Activated naive CD4-positive, alpha-beta T cell treated with anti-CD3 and anti-CD28 coated beads, Interleukin-2, amount 50 U/mL, for 24 hours (primary cell): Measurements from ENCODE around the gene LIMA1.
"Not testable (repeated sequence)": the region's sequence is repeated elsewhere in the genome, so short reads cannot be mapped to it uniquely, and the experiment has no call there.

Source experiments
- H3K27ac Mint-ChIP-seq: one replicate; pipeline ENCODE4 v1.8.0; 2021; ENCODE audit warnings: mild to moderate bottlenecking, mixed read lengths
- H3K27me3 Mint-ChIP-seq: one replicate; pipeline ENCODE4 v1.8.0; 2021; ENCODE audit warnings: mixed read lengths
- H3K36me3 Mint-ChIP-seq: one replicate; pipeline ENCODE4 v1.8.0; 2021; ENCODE audit warnings: mixed read lengths
- H3K4me1 Mint-ChIP-seq: one replicate; pipeline ENCODE4 v1.8.0; 2021; ENCODE audit warnings: mixed read lengths
- H3K4me3 Mint-ChIP-seq: one replicate; pipeline ENCODE4 v1.8.0; 2021; ENCODE audit warnings: mild to moderate bottlenecking, mixed read lengths
- H3K9me3 Mint-ChIP-seq: one replicate; pipeline ENCODE4 v1.8.0; 2021; ENCODE audit warnings: mixed read lengths

The LIMA1 gene

DNA sequence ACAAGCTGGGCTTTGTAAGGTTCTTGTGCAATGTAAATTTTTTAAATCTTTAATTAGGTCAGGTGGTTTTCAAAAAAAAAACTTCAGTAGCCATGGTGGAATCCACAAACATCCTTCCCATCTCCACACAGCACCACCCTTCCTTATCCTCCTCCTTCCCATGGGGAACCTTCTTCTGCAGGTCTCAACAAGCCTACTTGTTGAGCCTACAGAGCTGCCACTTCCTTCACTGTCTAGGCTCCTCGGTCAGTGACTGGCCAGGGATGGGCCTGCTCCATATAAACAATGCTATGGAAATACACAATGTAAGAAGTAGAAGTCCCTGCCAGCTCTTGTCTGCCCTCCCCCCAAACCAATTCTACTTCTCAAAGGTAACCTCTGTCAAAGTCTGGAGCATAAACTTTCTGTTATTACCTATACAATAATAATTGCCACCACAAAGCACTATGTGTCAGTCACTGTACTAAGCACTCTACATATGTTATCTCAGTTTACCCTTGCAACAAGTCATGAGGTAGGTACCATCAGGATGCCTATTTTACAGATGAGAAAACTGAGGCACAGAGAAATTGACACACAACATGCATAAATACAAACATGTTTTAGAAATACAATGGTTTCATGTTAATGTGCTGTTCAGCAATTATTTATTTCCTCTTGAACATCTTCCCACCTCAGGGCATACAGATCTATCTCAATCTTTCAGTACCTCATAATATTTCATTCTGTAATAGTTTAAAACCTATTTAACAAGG, 17.4 kb downstream of the LIMA1 start:
- Mint-ChIP-seq H3K36me3 (no peaks in the 10 kb centered on the region), H3K27ac (no peak overlapping the region), H3K4me1 (no peaks in the 10 kb centered on the region), H3K27me3 (no peaks in the 10 kb centered on the region), H3K4me3 (no peak overlapping the region), H3K9me3 (no peaks in the 10 kb centered on the region)

DNA sequence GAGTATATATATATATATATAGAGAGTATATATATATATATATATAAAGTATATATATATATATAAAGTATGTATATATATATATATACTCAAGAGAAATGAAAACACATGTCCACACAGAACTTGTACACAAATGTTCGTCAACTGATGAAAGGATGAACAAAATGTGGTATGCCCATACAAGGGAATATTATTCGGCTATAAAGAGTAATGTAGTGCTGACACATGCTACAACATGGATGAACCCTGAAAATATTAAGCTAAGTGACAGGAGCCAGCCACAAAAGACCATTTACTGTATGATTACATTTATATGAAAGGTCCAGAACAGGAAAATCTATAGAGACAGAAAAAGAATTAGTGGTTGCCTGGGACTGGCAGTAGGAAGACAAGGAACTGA, 19.5 kb downstream of the LIMA1 start:
- Mint-ChIP-seq H3K27ac (no peak overlapping the region), H3K9me3 (no peaks in the 10 kb centered on the region), H3K4me3 (no peak overlapping the region), H3K36me3 (no peaks in the 10 kb centered on the region), H3K27me3 (no peaks in the 10 kb centered on the region), H3K4me1 (no peaks in the 10 kb centered on the region)

DNA sequence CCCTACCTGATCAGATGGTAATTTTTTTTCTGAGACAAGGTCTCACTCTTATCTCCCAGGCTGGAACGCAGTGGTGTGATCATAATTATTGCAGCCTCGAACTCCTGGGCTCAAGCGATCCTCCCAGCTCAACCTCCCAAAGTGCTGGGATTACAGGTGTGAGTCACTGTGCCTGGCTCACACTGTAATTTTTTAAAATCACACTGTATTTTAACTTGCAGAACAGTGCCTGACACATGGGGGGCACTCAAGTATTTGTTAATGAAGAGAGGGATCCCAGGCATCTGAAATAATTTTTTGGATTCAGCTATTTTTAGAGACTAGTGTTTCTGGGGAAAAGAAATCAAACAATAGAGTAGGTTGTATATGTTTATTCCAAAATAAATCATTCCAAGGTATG, 21.7 kb downstream of the LIMA1 start:
- no peak overlapping the region for H3K27ac Mint-ChIP-seq
- H3K9me3 Mint-ChIP-seq, result no peaks in the 10 kb centered on the region
- no peaks in the 10 kb centered on the region for H3K4me1 Mint-ChIP-seq
- no peak overlapping the region for H3K4me3 Mint-ChIP-seq
- no peaks in the 10 kb centered on the region for H3K36me3 Mint-ChIP-seq
- no peaks in the 10 kb centered on the region for H3K27me3 Mint-ChIP-seq

DNA sequence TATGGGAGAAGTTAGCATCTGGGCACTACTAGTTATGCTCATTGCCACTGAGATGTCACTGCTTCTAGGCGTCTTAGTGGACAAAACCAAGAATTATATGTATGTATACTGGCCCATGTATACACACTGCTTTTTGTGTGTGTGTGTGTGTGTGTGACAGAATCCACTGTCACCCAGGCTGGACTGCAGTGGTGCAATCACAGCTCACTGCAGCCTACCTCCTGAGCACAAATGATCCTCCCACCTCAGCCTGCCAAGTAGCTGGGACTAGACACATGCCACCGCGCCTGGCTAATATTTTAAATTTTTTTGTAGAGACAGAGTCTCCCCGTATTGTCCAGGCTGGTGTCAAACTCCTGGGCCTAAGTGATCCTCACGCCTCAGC, 25.2 kb downstream of the LIMA1 start:
- no peaks in the 10 kb centered on the region for H3K9me3 Mint-ChIP-seq
- peaks cover 6% of the 10 kb centered on the region for H3K4me1 Mint-ChIP-seq
- no peaks in the 10 kb centered on the region for H3K27me3 Mint-ChIP-seq
- no peak overlapping the region for H3K27ac Mint-ChIP-seq
- no peaks in the 10 kb centered on the region for H3K36me3 Mint-ChIP-seq
- no peak overlapping the region for H3K4me3 Mint-ChIP-seq

DNA sequence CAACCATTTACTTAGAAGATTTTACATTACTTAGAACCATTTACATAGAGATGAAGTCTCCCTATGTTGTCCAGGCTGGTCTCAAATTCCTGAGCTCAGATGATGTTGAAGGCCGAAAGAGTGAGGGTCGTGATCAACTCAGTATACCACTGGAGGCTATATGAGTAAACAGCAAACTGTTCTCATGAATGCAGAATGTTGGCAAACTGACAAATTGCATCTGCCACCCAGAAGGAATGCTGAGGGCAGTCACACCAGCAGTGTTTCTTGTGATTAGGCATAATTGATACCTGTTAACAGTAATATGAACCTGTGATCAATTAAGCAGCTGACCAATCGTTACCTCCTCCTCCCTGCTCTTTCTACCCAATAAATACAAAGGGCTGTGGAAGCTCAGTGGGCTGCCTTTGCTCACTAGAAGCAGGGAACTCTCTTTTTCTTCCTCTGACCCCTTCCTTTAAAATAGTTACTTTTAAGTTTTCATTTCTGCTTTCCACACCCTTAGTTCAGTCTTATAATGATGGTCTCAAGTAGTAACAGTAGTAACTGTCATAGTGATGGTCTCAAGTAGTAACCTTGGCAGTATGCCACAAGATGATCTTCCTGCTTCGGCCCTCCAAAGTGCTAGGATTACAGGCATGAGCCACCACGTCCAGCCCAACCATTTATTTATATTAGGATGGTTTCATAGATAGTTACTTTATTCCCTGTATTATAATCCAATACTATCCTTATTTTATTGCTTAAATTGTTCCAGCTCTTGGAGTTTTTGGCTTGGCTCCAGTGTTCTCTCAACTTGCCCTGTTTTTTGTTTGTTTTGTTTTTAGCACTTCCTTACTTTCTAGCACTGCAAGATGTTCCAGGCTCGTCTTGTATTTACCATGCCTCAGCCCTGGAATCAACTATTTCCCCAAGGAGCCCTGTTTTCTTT, 25.8 kb downstream of the LIMA1 start:
- Mint-ChIP-seq H3K4me1 (peaks cover 6% of the 10 kb centered on the region), H3K27me3 (no peaks in the 10 kb centered on the region), H3K4me3 (no peak overlapping the region), H3K27ac (no peak overlapping the region), H3K36me3 (no peaks in the 10 kb centered on the region), H3K9me3 (no peaks in the 10 kb centered on the region)

DNA sequence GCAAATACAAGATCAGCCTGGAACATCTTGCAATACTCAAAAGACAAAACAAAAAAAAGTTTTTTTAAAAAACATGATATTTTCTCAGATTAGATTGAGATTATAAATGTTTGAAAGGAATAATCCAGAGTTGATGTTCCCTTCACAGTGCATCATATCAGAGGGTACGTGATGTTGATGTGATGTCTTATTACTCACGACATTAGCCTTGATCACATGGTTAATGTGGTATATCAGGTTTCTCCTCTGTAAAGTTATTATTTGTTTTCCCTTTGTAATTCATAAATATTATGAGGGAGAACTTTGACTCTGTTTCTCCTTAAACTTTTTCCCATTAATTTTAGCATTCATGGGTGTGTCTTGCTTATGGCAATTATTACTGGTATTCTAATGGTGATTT, 26.6 kb downstream of the LIMA1 start:
- Mint-ChIP-seq H3K27me3 (no peaks in the 10 kb centered on the region), H3K4me3 (no peak overlapping the region), H3K36me3 (no peaks in the 10 kb centered on the region), H3K4me1 (peaks cover 6% of the 10 kb centered on the region), H3K27ac (no peak overlapping the region), H3K9me3 (no peaks in the 10 kb centered on the region)

DNA sequence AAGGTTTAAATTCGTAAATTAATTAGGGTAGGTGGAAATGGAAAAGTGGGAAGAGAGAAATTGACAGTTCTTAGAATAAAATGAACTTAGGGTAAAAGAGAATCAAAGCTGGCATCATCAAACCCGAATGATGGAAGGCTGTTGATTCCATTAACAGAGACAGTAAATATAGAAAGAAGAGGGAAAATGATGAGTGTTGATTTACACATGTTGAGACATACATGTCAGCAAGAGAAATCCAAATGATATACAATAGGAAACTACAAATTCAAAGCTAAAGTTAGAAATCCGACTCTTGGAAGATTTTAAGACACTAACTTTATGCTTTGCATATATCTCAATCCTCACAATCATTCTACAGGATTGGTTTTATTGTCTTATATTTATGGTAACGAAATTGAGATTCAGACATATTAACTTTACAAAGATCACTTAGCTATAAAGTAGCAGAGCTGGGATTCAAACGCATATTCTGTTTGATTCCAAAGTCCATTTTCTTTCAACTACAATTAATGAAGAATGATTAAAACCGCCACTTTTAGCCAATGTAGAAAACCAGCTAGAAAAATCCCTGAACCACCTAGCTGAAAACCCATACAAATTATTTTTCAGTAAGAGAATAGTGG, 30.2 kb downstream of the LIMA1 start:
- peaks cover 3% of the 10 kb centered on the region for H3K36me3 Mint-ChIP-seq
- H3K9me3 Mint-ChIP-seq, result no peaks in the 10 kb centered on the region
- no peak overlapping the region for H3K27ac Mint-ChIP-seq

DNA sequence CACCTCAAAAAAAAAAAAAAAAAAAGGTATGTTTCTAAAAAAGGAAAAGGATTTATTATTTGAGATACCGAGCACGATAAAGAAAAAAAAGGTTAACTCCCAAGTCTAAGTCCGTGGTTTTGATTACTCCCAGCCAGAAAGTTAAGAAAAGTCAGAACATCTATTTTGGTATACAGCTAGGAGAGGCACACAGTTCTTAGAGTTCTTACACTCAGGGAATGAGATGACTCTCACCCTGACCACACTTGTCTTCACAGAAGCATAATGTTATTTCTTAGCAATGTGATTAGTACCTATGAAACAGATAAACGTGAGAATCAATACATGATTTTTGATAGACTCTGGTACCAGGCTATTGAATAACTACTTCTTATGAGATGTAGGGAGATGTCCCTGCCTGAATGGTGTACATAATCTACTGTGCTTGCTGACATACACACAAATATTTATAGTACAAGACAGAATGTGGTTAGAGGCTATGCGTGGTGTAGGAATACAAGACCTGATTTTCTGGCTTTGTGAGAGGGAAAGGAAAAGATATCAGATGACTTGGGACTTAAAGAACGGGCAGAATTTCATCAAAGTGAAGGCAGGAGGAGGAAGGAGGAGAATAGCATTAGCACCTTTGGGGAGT, 31.6 kb downstream of the LIMA1 start:
- Mint-ChIP-seq H3K9me3 (no peaks in the 10 kb centered on the region), H3K27me3 (no peaks in the 10 kb centered on the region), H3K36me3 (peaks cover 3% of the 10 kb centered on the region), H3K4me3 (no peak overlapping the region), H3K27ac (no peak overlapping the region), H3K4me1 (peaks cover 6% of the 10 kb centered on the region)

More for the DNA sequence above, 30.2 kb downstream of the LIMA1 start:
- Mint-ChIP-seq H3K27me3 (no peaks in the 10 kb centered on the region), H3K4me1 (peaks cover 6% of the 10 kb centered on the region), H3K4me3 (no peak overlapping the region)

DNA sequence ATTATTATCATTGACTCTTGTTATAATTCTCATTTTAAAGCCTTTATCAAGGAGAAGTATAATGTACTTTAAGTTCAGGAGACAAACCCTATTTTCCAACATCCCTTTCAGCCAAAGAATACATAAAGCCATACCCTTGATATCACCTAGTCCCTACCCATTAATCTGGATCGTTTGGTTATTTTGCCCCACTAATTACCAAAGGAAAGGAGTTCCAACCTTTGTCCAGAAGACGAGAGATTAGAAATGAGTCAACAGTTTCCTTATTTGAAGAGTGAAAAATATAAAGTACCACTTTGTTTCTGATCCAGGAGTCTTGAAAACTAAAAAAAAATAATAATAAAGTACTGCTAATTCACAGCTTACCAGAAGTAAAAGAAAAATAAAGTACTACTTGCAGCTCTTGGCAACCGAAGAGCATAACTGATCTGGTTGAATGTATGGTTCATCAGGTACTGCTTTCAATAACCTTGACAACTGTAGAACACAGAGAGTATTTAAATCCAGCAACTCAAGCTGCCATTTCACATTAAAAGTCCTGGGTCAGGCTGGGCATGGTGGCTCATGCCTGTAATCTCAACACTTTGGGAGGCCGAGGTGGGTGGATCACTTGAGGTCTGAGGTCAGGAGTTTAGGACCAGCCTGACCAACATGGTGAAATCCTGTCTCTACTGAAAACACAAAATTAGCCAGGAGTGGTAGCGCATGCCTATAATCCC, 33.7 kb downstream of the LIMA1 start:
- H3K27ac Mint-ChIP-seq, result no peak overlapping the region
- peaks cover 12% of the 10 kb centered on the region for H3K36me3 Mint-ChIP-seq
- no peaks in the 10 kb centered on the region for H3K9me3 Mint-ChIP-seq
- no peak overlapping the region for H3K4me3 Mint-ChIP-seq
- H3K4me1 Mint-ChIP-seq, result peaks cover 6% of the 10 kb centered on the region
- no peaks in the 10 kb centered on the region for H3K27me3 Mint-ChIP-seq

DNA sequence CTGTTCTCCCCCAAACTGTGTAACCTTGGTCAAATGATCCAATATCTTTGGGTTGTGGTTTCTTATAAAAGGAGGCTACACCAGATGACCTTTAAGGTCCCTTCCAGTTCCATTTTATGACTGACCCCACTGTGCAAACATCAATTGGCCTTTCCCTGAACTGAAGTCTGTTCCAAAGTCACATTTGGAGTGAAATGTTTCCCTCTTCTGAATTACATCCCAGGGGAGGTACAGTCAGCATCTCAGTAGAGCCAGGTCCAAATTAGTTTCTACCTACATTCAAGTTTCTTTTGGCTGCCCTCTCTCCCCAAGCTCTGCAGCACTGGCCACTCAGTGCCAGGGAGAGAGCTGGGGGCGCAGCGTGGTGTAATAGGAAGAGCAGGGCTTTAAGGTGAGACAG, 34.4 kb downstream of the LIMA1 start:
- Mint-ChIP-seq H3K27ac (no peak overlapping the region), H3K4me1 (peaks cover 1% of the 10 kb centered on the region), H3K36me3 (peaks cover 13% of the 10 kb centered on the region), H3K9me3 (no peaks in the 10 kb centered on the region), H3K27me3 (no peaks in the 10 kb centered on the region), H3K4me3 (no peak overlapping the region)

DNA sequence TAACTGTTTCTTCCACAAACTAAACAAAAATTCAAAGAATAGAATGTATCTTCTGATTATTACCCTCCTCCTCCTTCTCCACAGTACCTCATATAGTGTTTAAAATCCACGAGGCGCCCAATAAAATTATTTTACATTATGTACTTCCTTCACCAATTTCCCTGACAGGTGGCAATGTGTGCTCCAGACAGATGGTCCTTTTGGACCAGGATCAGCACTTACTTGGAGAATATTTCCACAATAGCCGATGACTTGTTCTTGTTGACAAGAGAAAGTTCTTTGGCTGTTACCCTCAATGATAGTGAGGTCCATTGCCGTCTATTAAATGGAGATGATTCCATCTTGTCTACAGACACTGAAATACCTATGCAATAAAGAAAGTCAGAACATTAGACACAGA, 34.9 kb downstream of the LIMA1 start:
- Mint-ChIP-seq H3K4me1 (no peaks in the 10 kb centered on the region), H3K27me3 (no peaks in the 10 kb centered on the region), H3K4me3 (no peak overlapping the region), H3K36me3 (peaks cover 13% of the 10 kb centered on the region), H3K9me3 (no peaks in the 10 kb centered on the region), H3K27ac (no peak overlapping the region)

DNA sequence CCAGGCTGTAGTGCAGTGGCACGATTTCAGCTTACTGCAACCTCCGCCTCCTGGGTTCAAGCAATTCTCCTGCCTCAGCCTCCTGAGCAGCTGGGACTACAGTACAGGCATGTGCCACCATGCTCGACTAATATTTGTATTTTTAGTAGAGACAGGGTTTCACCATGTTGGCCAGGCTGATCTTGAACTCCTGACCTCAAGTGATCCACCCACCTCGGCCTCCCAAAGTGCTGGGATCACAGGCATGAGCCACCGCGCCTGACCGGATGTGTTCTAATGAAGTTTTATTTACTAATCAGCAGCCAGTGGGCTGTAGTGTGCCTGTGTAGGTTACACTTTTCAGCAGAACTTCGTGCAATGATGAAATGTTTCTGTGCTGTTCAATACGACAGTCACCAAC, 35.7 kb downstream of the LIMA1 start:
- H3K9me3 Mint-ChIP-seq, H3K4me1 Mint-ChIP-seq, H3K27me3 Mint-ChIP-seq, H3K4me3 Mint-ChIP-seq, H3K27ac Mint-ChIP-seq: not testable (repeated sequence)
- H3K36me3 Mint-ChIP-seq, result peaks cover 13% of the 10 kb centered on the region

DNA sequence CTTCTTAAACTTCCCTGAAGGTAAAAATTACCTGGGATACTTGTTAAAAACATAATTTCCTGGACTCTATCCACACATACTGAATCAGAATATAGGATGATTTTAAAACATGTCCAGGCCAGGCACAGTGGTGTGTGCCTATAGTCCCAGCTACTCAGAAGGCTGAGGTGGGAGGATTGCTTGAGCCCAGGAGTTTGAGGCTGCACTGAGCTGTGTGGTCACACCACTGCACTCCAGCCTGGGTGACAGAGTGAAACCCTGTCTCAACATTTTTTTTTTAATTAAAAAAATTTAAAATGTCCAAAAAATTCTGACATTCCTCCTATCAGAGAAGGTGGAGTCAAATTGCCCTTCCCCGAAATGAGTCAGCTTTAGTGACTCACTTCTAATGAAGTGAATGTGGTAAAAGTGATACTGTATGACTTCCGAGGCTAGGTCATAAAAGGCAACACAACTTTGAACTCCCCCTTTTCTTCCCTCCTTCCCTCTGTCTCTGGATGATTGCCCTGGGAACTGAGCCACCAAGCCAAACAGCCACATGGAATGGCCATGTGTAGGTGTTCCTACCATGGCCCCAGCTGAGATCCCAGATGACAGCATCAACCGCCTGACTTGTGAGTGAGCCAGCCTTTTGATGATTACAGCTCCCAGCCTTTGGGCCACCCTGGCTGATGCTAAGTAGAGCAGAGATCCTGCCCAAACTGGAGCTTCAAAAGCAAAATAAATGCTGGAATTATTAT, 36.3 kb downstream of the LIMA1 start:
- no peak overlapping the region for H3K4me3 Mint-ChIP-seq
- peaks cover 13% of the 10 kb centered on the region for H3K36me3 Mint-ChIP-seq
- H3K4me1 Mint-ChIP-seq, result no peaks in the 10 kb centered on the region
- no peaks in the 10 kb centered on the region for H3K27me3 Mint-ChIP-seq
- H3K9me3 Mint-ChIP-seq, result no peaks in the 10 kb centered on the region
- no peak overlapping the region for H3K27ac Mint-ChIP-seq

DNA sequence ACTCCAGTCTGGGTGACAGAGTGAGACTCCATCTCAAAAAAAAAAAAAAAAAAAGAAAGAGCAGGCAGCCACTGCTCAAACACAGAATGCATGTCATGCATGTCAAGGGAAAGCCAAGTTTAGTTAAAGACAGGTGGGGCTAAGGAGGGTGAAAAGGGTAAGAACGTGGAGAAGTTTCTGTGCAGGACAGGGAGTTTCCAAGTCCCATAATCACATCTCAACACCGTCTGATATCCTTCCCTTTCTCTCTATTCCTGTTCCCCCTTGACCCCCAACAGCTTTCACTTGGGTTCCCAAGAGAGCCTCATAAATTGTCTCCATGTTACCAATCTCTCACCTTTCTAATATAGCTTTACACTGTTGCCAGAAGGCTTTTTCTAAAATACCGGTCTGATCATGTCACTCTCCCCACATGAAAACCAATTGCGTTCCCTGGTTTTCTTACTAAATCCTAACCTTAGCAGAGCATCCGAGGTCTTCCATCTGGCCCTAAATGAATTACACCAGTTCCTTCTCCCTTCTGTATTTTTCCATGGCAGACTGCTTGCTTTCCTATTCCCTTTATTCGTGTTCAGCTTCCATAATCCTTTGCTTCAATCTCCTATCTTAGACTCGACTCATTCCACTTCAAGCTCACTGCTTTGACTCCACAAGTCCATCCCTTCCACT, 37.0 kb downstream of the LIMA1 start:
- H3K9me3 Mint-ChIP-seq, result no peaks in the 10 kb centered on the region
- no peak overlapping the region for H3K27ac Mint-ChIP-seq
- peaks cover 13% of the 10 kb centered on the region for H3K36me3 Mint-ChIP-seq
- no peaks in the 10 kb centered on the region for H3K27me3 Mint-ChIP-seq
- H3K4me1 Mint-ChIP-seq, result no peaks in the 10 kb centered on the region
- no peak overlapping the region for H3K4me3 Mint-ChIP-seq
